Measurements from ENCODE around the gene LIG1.
A peak's percentile ranks its signal among the peaks of the same experiment; 100 is the strongest.

The LIG1 gene

GRCh38 chr19:48206397-48207093 is 36.4 kb upstream of the LIG1 start:
- no peaks in the 10 kb centered on the region for H3K9me3 ChIP-seq
- TF ChIP-seq CTCF (IDR thresholded peaks at IDR 0.05; ENCODE audit: low read depth, low read length), result no peak
- no peak overlapping the region for H3K4me3 ChIP-seq (ENCODE audit: low read depth, low read length)
- H3K4me1 ChIP-seq, result no peaks in the 10 kb centered on the region
- no peak for DNase-seq
- H3K27me3 ChIP-seq, result no peaks in the 10 kb centered on the region; the same call in 1 of the 2 replicates
- H3K36me3 ChIP-seq, result no peaks in the 10 kb centered on the region

GRCh38 chr19:48203794-48204628 is 33.9 kb upstream of the LIG1 start:
- no peak for TF ChIP-seq CTCF (IDR thresholded peaks at IDR 0.05; ENCODE audit: low read depth, low read length)
- Histone ChIP-seq H3K36me3 (no peaks in the 10 kb centered on the region), H3K4me3 (ENCODE audit: low read depth, low read length) (peak overlapping the region; percentile 92), H3K27me3 (no peaks in the 10 kb centered on the region), H3K4me1 (no peaks in the 10 kb centered on the region), H3K9me3 (no peaks in the 10 kb centered on the region)
- DNase-seq, result peak; percentile 98

- Histone ChIP-seq H3K36me3 (no peaks in the 10 kb centered on the region), H3K4me3 (ENCODE audit: low read depth, low read length) (peak overlapping the region; percentile 92), H3K27me3 (no peaks in the 10 kb centered on the region), H3K4me1 (no peaks in the 10 kb centered on the region), H3K9me3 (no peaks in the 10 kb centered on the region)
- DNase-seq, result no peak
- TF ChIP-seq CTCF (IDR thresholded peaks at IDR 0.05; ENCODE audit: low read depth, low read length), result no peak
These were observed 33.2 kb upstream of the LIG1 start for GRCh38 chr19:48203222-48203793.

- Histone ChIP-seq H3K9me3 (no peaks in the 10 kb centered on the region), H3K36me3 (no peaks in the 10 kb centered on the region), H3K4me1 (no peaks in the 10 kb centered on the region), H3K4me3 (ENCODE audit: low read depth, low read length) (no peak overlapping the region), H3K27me3 (no peaks in the 10 kb centered on the region)
- no peak for TF ChIP-seq CTCF (IDR thresholded peaks at IDR 0.05; ENCODE audit: low read depth, low read length)
- DNase-seq, result no peak
These were observed 27.0 kb upstream of the LIG1 start for GRCh38 chr19:48196933-48197665.

GRCh38 chr19:48196321-48196763 is 26.2 kb upstream of the LIG1 start:
- no peak for TF ChIP-seq CTCF (IDR thresholded peaks at IDR 0.05; ENCODE audit: low read depth, low read length)
- Histone ChIP-seq H3K27me3 (no peaks in the 10 kb centered on the region), H3K36me3 (peaks cover 5% of the 10 kb centered on the region), H3K4me1 (no peaks in the 10 kb centered on the region), H3K4me3 (ENCODE audit: low read depth, low read length) (no peak overlapping the region), H3K9me3 (no peaks in the 10 kb centered on the region)
- no peak for DNase-seq
